G401 (cell line): ENCODE results near the gene PKP1. TPM values are rescaled to one million over a fixed set of nuclear protein-coding genes. Genes with fewer than 3 reads are reported as not detected.

Experiments used
- DNase-seq: peaks from one replicate; pipeline ENCODE4 v3.0.0-alpha.2; 2015; ENCODE audit warnings: low spot score
- in situ Hi-C: cut with HindIII; loops from 2 replicates; pipeline ENCODE4 v1.10.0; 2016; ENCODE audit warnings: low sequenced_read_pairs, mixed read lengths
- total RNA-seq: library from RNA; depleted of rRNA; stranded (reverse); fragments of >200 nt; shearing (Covaris generic); gene quantifications from 2 replicates; pipeline ENCODE4 v1.2.3, GENCODE V29; 2014

PKP1 gene
- total RNA-seq, 1 experiment from 2014 or later, result not detected

- in situ Hi-C loops, result no loop called here
- DNase-seq, result no peak
These were observed 16.7 kb downstream of the PKP1 start for GRCh38 chr1:201299968-201300367.

GRCh38 chr1:201300641-201301040 is 17.3 kb downstream of the PKP1 start:
- in situ Hi-C loops, result no loop called here
- no peak for DNase-seq

GRCh38 chr1:201302163-201303152 is 19.2 kb downstream of the PKP1 start:
- no peak for DNase-seq
- in situ Hi-C loops, result no loop called here

GRCh38 chr1:201304126-201304525 is 20.8 kb downstream of the PKP1 start:
- DNase-seq, result no peak
- in situ Hi-C loops, result no loop called here

- in situ Hi-C loops, result no loop called here
- no peak for DNase-seq
These were observed 22.5 kb downstream of the PKP1 start for GRCh38 chr1:201305815-201306214.

GRCh38 chr1:201307231-201307630 is 23.9 kb downstream of the PKP1 start:
- DNase-seq, result no peak

GRCh38 chr1:201307760-201308499 is 24.6 kb downstream of the PKP1 start:
- DNase-seq, result no peak

More at GRCh38 chr1:201307231-201307630, 23.9 kb downstream of the PKP1 start:
- in situ Hi-C loops, result no loop called here

GRCh38 chr1:201309416-201309815 is 26.1 kb downstream of the PKP1 start:
- in situ Hi-C loops, result no loop called here
- DNase-seq, result no peak

More at GRCh38 chr1:201307760-201308499, 24.6 kb downstream of the PKP1 start:
- in situ Hi-C loops, result no loop called here

GRCh38 chr1:201310251-201310985 is 27.1 kb downstream of the PKP1 start:
- DNase-seq, result no peak
- in situ Hi-C loops, result no loop called here

- in situ Hi-C loops, result no loop called here
- peak; percentile 4 for DNase-seq
These were observed 27.7 kb downstream of the PKP1 start for GRCh38 chr1:201310986-201311355.

GRCh38 chr1:201311356-201312011 is 28.2 kb downstream of the PKP1 start:
- in situ Hi-C loops, result no loop called here
- peak; percentile 1 for DNase-seq

GRCh38 chr1:201312298-201312697 is 29.0 kb downstream of the PKP1 start:
- DNase-seq, result no peak
- in situ Hi-C loops, result no loop called here

- DNase-seq, result no peak
- in situ Hi-C loops, result no loop called here
These were observed 29.8 kb downstream of the PKP1 start for GRCh38 chr1:201313086-201313485.

GRCh38 chr1:201316556-201316955 is 33.2 kb downstream of the PKP1 start:
- no peak for DNase-seq
- in situ Hi-C loops, result no loop called here

- no peak for DNase-seq
These were observed 34.2 kb downstream of the PKP1 start for GRCh38 chr1:201317551-201317950.

GRCh38 chr1:201318504-201319340 is 35.4 kb downstream of the PKP1 start:
- no peak for DNase-seq
- in situ Hi-C loops, result no loop called here

More at GRCh38 chr1:201317551-201317950, 34.2 kb downstream of the PKP1 start:
- in situ Hi-C loops, result no loop called here

- DNase-seq, result no peak
These were observed 36.3 kb downstream of the PKP1 start for GRCh38 chr1:201319631-201320030.

GRCh38 chr1:201320168-201320788 is 37.0 kb downstream of the PKP1 start:
- in situ Hi-C loops, result no loop called here
- no peak for DNase-seq

More at GRCh38 chr1:201319631-201320030, 36.3 kb downstream of the PKP1 start:
- in situ Hi-C loops, result no loop called here
